HEK293T (cell line): Measurements from ENCODE around the gene PUS7L.

ENCODE experiments used
- ARNT ChIP-seq: fragments of 450-650 bp; IDR thresholded peaks from 2 replicates; pipeline ENCODE4 v1.6.1; 2017; ENCODE audit warnings: mild to moderate bottlenecking
- BHLHE40 ChIP-seq: fragments of 450-650 bp; IDR thresholded peaks from 2 replicates; pipeline ENCODE4 v1.6.1; 2016; ENCODE audit warnings: mild to moderate bottlenecking, moderate library complexity, borderline replicate concordance
- CTBP1 ChIP-seq: fragments of 450-650 bp; IDR thresholded peaks from 2 replicates; pipeline ENCODE4 v1.6.1; 2016; ENCODE audit warnings: borderline replicate concordance
- ELF4 ChIP-seq: fragments of 450-650 bp; IDR thresholded peaks from 2 replicates; pipeline ENCODE4 v1.6.1; 2017; ENCODE audit warnings: antibody characterized with exemption
- FOXA1 ChIP-seq: fragments of 450-650 bp; IDR thresholded peaks from 2 replicates; pipeline ENCODE4 v1.6.1; 2016; ENCODE audit warnings: mild to moderate bottlenecking
- FOXK2 ChIP-seq: fragments of 450-650 bp; IDR thresholded peaks from 2 replicates; pipeline ENCODE4 v1.6.1; 2016; ENCODE audit warnings: mild to moderate bottlenecking
- FOXM1 ChIP-seq: fragments of 450-650 bp; IDR thresholded peaks from 2 replicates; pipeline ENCODE4 v1.6.1; 2017; ENCODE audit warnings: mild to moderate bottlenecking, borderline replicate concordance
- HDGF ChIP-seq: fragments of 450-650 bp; IDR thresholded peaks from 2 replicates; pipeline ENCODE4 v1.6.1; 2017; ENCODE audit warnings: antibody characterized with exemption, borderline replicate concordance
- SP1 ChIP-seq: fragments of 450-650 bp; IDR thresholded peaks from 2 replicates; pipeline ENCODE4 v1.6.1; 2017
- SUZ12 ChIP-seq: fragments of 450-650 bp; IDR thresholded peaks from 2 replicates; pipeline ENCODE4 v1.6.1; 2016; ENCODE audit warnings: mild to moderate bottlenecking
- TARDBP ChIP-seq: fragments of 450-650 bp; IDR thresholded peaks from 2 replicates; pipeline ENCODE4 v1.6.1; 2016
- ZNF384 ChIP-seq: fragments of 450-650 bp; IDR thresholded peaks from 2 replicates; pipeline ENCODE4 v1.6.1; 2016

GRCh38 chr12:43807386-43807785 is 48.8 kb upstream of the PUS7L start:
- TF ChIP-seq FOXK2: no peak
- TF ChIP-seq BHLHE40: no peak
- TF ChIP-seq ZNF384: no peak
- no peak for TF ChIP-seq ARNT
- TF ChIP-seq FOXA1: no peak
- TF ChIP-seq FOXM1: no peak
- TF ChIP-seq SP1: no peak
- TF ChIP-seq TARDBP: no peak
- TF ChIP-seq CTBP1: no peak
- TF ChIP-seq SUZ12: no peak
- no peak for TF ChIP-seq HDGF
- no peak for TF ChIP-seq ELF4
